Nephron (organoid): ENCODE data around the gene CNOT6.
"Not testable (repeated sequence)": the region's sequence is repeated elsewhere in the genome, so short reads cannot be mapped to it uniquely, and the experiment has no call there.

Experiments
- H3K27ac Mint-ChIP-seq, 3 experiments: 2 replicates each; pipeline ENCODE4 v1.8.0; 2020; ENCODE audit warnings: mixed read lengths in 3 of 3, mild to moderate bottlenecking in 2 of 3, moderate library complexity in 1 of 3
- H3K27me3 Mint-ChIP-seq: 2 replicates; pipeline ENCODE4 v1.8.0; 2021; ENCODE audit warnings: low read depth, mild to moderate bottlenecking, moderate library complexity, mixed read lengths
- H3K36me3 Mint-ChIP-seq: 2 replicates; pipeline ENCODE4 v1.8.0; 2020; ENCODE audit warnings: low read depth, mixed read lengths
- H3K4me1 Mint-ChIP-seq: 2 replicates; pipeline ENCODE4 v1.8.0; 2020; ENCODE audit warnings: mixed read lengths
- H3K4me3 Mint-ChIP-seq, 3 experiments: 2 replicates each; pipeline ENCODE4 v1.8.0; 2020; ENCODE audit warnings: mild to moderate bottlenecking in 3 of 3, mixed read lengths in 3 of 3, moderate library complexity in 2 of 3
- H3K9me3 Mint-ChIP-seq: 2 replicates; pipeline ENCODE4 v1.8.0; 2020; ENCODE audit warnings: mixed read lengths
- CTCF ChIP-seq, 3 experiments: fragments of 200-600 bp; sonication (generic); IDR thresholded peaks; one replicate each; pipeline ENCODE4 v1.5.0; 2021; ENCODE audit warnings: antibody characterized with exemption in 3 of 3; ENCODE audit not compliant: unreplicated experiment in 3 of 3

Gene CNOT6

GRCh38 chr5:180461303-180461702 lies 32.9 kb upstream of the CNOT6 start:
- Mint-ChIP-seq H3K27ac (no peak overlapping the region), H3K4me1 (no peaks in the 10 kb centered on the region), H3K9me3 (peaks cover 23% of the 10 kb centered on the region), H3K4me3 (no peak overlapping the region), H3K27me3 (peaks cover 5% of the 10 kb centered on the region), H3K36me3 (no peaks in the 10 kb centered on the region)
- TF ChIP-seq CTCF (IDR thresholded peaks at IDR 0.05; ENCODE audit: unreplicated experiment in 3 of 3): no peak

- H3K36me3 Mint-ChIP-seq: no peaks in the 10 kb centered on the region
- no peaks in the 10 kb centered on the region for H3K4me1 Mint-ChIP-seq
- H3K9me3 Mint-ChIP-seq: peaks cover 14% of the 10 kb centered on the region
These were observed 30.8 kb upstream of the CNOT6 start for GRCh38 chr5:180463216-180463900.

GRCh38 chr5:180463916-180464602 lies 30.1 kb upstream of the CNOT6 start:
- TF ChIP-seq CTCF (IDR thresholded peaks at IDR 0.05; ENCODE audit: unreplicated experiment in 3 of 3): no peak

More at GRCh38 chr5:180463216-180463900, 30.8 kb upstream of the CNOT6 start:
- no peak for TF ChIP-seq CTCF (IDR thresholded peaks at IDR 0.05; ENCODE audit: unreplicated experiment in 3 of 3)
- Mint-ChIP-seq H3K4me3 (no peak overlapping the region), H3K27ac (no peak overlapping the region), H3K27me3 (peaks cover 18% of the 10 kb centered on the region)

GRCh38 chr5:180464603-180464970 lies 29.6 kb upstream of the CNOT6 start:
- H3K4me3 Mint-ChIP-seq: no peak overlapping the region
- TF ChIP-seq CTCF (IDR thresholded peaks at IDR 0.05; ENCODE audit: unreplicated experiment in 3 of 3): no peak
- H3K9me3 Mint-ChIP-seq: peaks cover 9% of the 10 kb centered on the region
- no peak overlapping the region for H3K27ac Mint-ChIP-seq
- H3K4me1 Mint-ChIP-seq: no peaks in the 10 kb centered on the region
- peaks cover 21% of the 10 kb centered on the region for H3K27me3 Mint-ChIP-seq
- H3K36me3 Mint-ChIP-seq: no peaks in the 10 kb centered on the region

More at GRCh38 chr5:180463916-180464602, 30.1 kb upstream of the CNOT6 start:
- Mint-ChIP-seq H3K27ac (no peak overlapping the region), H3K4me1 (no peaks in the 10 kb centered on the region), H3K27me3 (peaks cover 19% of the 10 kb centered on the region), H3K36me3 (no peaks in the 10 kb centered on the region), H3K4me3 (no peak overlapping the region), H3K9me3 (peaks cover 10% of the 10 kb centered on the region)

GRCh38 chr5:180465052-180465451 lies 29.1 kb upstream of the CNOT6 start:
- H3K36me3 Mint-ChIP-seq, H3K4me3 Mint-ChIP-seq, H3K27ac Mint-ChIP-seq, H3K4me1 Mint-ChIP-seq, H3K9me3 Mint-ChIP-seq: not testable (repeated sequence)
- peaks cover 19% of the 10 kb centered on the region for H3K27me3 Mint-ChIP-seq

GRCh38 chr5:180466316-180466715 lies 27.9 kb upstream of the CNOT6 start:
- H3K4me3 Mint-ChIP-seq: no peak overlapping the region
- H3K27me3 Mint-ChIP-seq: peaks cover 27% of the 10 kb centered on the region
- H3K4me1 Mint-ChIP-seq: no peaks in the 10 kb centered on the region
- no peaks in the 10 kb centered on the region for H3K9me3 Mint-ChIP-seq
- no peaks in the 10 kb centered on the region for H3K36me3 Mint-ChIP-seq
- TF ChIP-seq CTCF (IDR thresholded peaks at IDR 0.05; ENCODE audit: unreplicated experiment in 3 of 3): no peak
- no peak overlapping the region for H3K27ac Mint-ChIP-seq
